Keratinocyte (primary cell): Measurements from ENCODE around the gene C22orf31. TPM values are rescaled to one million over a fixed set of nuclear protein-coding genes. Genes with fewer than 3 reads are reported as not detected.

Source experiments
- DNase-seq: peaks from one replicate; pipeline ENCODE4 v3.0.0-alpha.2; 2011; ENCODE audit warnings: low read depth, missing footprints, low spot score
- FAIRE-seq: peaks from 2 replicates; lab custom pipeline; 2011; peaks lifted over from hg19 to GRCh38; lab: Jason Lieb, UNC
- H2AFZ ChIP-seq: 2 replicates; pipeline ENCODE4 v1.6.0; 2012; ENCODE audit warnings: low read length, control low read depth, inconsistent platforms; ENCODE audit not compliant: control insufficient read depth
- H3K27ac ChIP-seq: 2 replicates; pipeline ENCODE4 v1.5.1; 2011; ENCODE audit warnings: low read length; ENCODE audit not compliant: control insufficient read depth, insufficient read depth
- H3K27me3 ChIP-seq: 3 replicates; pipeline ENCODE4 v1.6.0; 2011; ENCODE audit warnings: low read length; ENCODE audit not compliant: control insufficient read depth, insufficient read depth; ENCODE audit errors: extremely low read depth
- H3K36me3 ChIP-seq, 2 experiments: 2 replicates in 1 of 2; 3 replicates in 1 of 2; pipeline ENCODE4 v1.5.1; 2011; ENCODE audit warnings: low read length in 2 of 2, mild to moderate bottlenecking in 1 of 2; ENCODE audit not compliant: control insufficient read depth in 2 of 2, insufficient read depth in 2 of 2; ENCODE audit errors: extremely low read depth in 1 of 2
- H3K4me1 ChIP-seq: 3 replicates; pipeline ENCODE4 v1.5.1; 2011; ENCODE audit warnings: low read length; ENCODE audit not compliant: control insufficient read depth, insufficient read depth; ENCODE audit errors: extremely low read depth
- H3K4me2 ChIP-seq: 3 replicates; pipeline ENCODE4 v1.6.0; 2011; ENCODE audit warnings: low read depth, low read length; ENCODE audit not compliant: control insufficient read depth, insufficient read depth; ENCODE audit errors: extremely low read depth
- H3K4me3 ChIP-seq, 3 experiments: fragments of 200-600 bp in 1 of 3; sonication (generic) in 1 of 3; 2 replicates in 2 of 3; 3 replicates in 1 of 3; pipeline ENCODE4 v1.5.1; 2011 to 2016; ENCODE audit warnings: low read length in 3 of 3, mild to moderate bottlenecking in 3 of 3, control low read depth in 2 of 3, inconsistent platforms in 1 of 3, low read depth in 1 of 3, mixed read lengths in 1 of 3, mixed run types in 1 of 3, moderate library complexity in 1 of 3; ENCODE audit not compliant: control insufficient read depth in 2 of 3, insufficient read depth in 2 of 3; ENCODE audit errors: extremely low read depth in 1 of 3
- H3K79me2 ChIP-seq: 2 replicates; pipeline ENCODE4 v1.6.0; 2012; ENCODE audit warnings: low read length; ENCODE audit not compliant: control insufficient read depth, insufficient read depth
- H3K9ac ChIP-seq: 3 replicates; pipeline ENCODE4 v1.6.0; 2011; ENCODE audit warnings: low read length; ENCODE audit not compliant: control insufficient read depth, insufficient read depth; ENCODE audit errors: extremely low read depth
- H3K9me1 ChIP-seq: 3 replicates; pipeline ENCODE4 v1.6.0; 2011; ENCODE audit warnings: low read length; ENCODE audit not compliant: control insufficient read depth, insufficient read depth; ENCODE audit errors: extremely low read depth
- H3K9me3 ChIP-seq: 2 replicates; pipeline ENCODE4 v1.5.1; 2012; ENCODE audit warnings: low read depth, low read length; ENCODE audit not compliant: control insufficient read depth
- H4K20me1 ChIP-seq: 3 replicates; pipeline ENCODE4 v1.6.0; 2011; ENCODE audit warnings: low read length; ENCODE audit not compliant: control insufficient read depth, insufficient read depth; ENCODE audit errors: extremely low read depth
- CTCF ChIP-seq, 3 experiments: IDR thresholded peaks in 1 of 3; conservative IDR thresholded peaks in 1 of 3; optimal IDR thresholded peaks in 1 of 3; 2 replicates in 2 of 3; 3 replicates in 1 of 3; pipeline versions ENCODE3 to v1.5.1; 2011; ENCODE audit warnings: low read length in 3 of 3, mild to moderate bottlenecking in 3 of 3, moderate library complexity in 2 of 3, control low read depth in 1 of 3, inconsistent platforms in 1 of 3; ENCODE audit not compliant: insufficient read depth in 2 of 3; ENCODE audit errors: extremely low read depth in 1 of 3
- EZH2 ChIP-seq: IDR thresholded peaks from one replicate; pipeline ENCODE4 v1.6.1; 2012; ENCODE audit warnings: inconsistent platforms, mild to moderate bottlenecking, low read length, moderate library complexity
- dilution Hi-C: fragments of 300-500 bp; cut with MboI; formaldehyde crosslinking; loops from one replicate; pipeline ENCODE4 v1.7.0; 2020; ENCODE audit warnings: low sequenced_read_pairs; ENCODE audit not compliant: extremely low pct_ligation_motif_present
- polyA plus RNA-seq, 5 experiments: library from polyadenylated mRNA; depleted of rRNA in 3 of 5; stranded (reverse) in 3 of 5; stranded (forward) in 1 of 5; unstranded in 1 of 5; fragments of >200 nt; gene quantifications; 1 replicate in 1 of 5; 2 replicates in 3 of 5; 3 replicates in 1 of 5; pipeline versions ENCODE4 v1.2.1 to v1.2.3, GENCODE V29; 2011 to 2012; ENCODE audit warnings: missing spikeins in 2 of 5, low read depth in 1 of 5, low replicate concordance in 1 of 5

Gene C22orf31
- polyA plus RNA-seq, 1 donor (not counting 4 experiments of a cell fraction or from before 2014, with no cell fraction given): not detected

- FAIRE-seq: no peak
- Histone ChIP-seq H3K27ac (no peak overlapping the region), H3K9me1 (no peaks in the 10 kb centered on the region), H3K79me2 (no peaks in the 10 kb centered on the region), H3K9me3 (no peaks in the 10 kb centered on the region), H3K4me1 (no peaks in the 10 kb centered on the region), H3K9ac (no peak overlapping the region), H3K36me3 (peaks cover 0 to 1% of the 10 kb centered on the region in 2 experiments), H2AFZ (no peak overlapping the region), H3K4me3 (no peak overlapping the region), H3K4me2 (no peak overlapping the region), H3K27me3 (no peaks in the 10 kb centered on the region), H4K20me1 (no peaks in the 10 kb centered on the region)
- no peak for TF ChIP-seq CTCF (optimal IDR thresholded peaks at IDR 0.05 in 1 of 3, IDR thresholded peaks at IDR 0.05 in 1 of 3, conservative IDR thresholded peaks at IDR 0.05 in 1 of 3; ENCODE audit: extremely low read depth in 1 of 3, insufficient read depth in 2 of 3, low read length in 3 of 3)
- no peak for TF ChIP-seq EZH2
- no peak for DNase-seq
- dilution Hi-C loops: no loop called here
Measured at GRCh38 chr22:29014773-29015172, 46.9 kb downstream of the C22orf31 start.

- Histone ChIP-seq H3K9me3 (no peaks in the 10 kb centered on the region), H3K4me3 (no peak overlapping the region), H3K27me3 (no peaks in the 10 kb centered on the region), H4K20me1 (no peaks in the 10 kb centered on the region), H3K9ac (no peak overlapping the region), H2AFZ (no peak overlapping the region), H3K9me1 (no peaks in the 10 kb centered on the region), H3K79me2 (no peaks in the 10 kb centered on the region), H3K27ac (no peak overlapping the region), H3K36me3 (peaks cover 0 to 1% of the 10 kb centered on the region in 2 experiments), H3K4me2 (no peak overlapping the region), H3K4me1 (no peaks in the 10 kb centered on the region)
- DNase-seq: no peak
- dilution Hi-C loops: no loop called here
- no peak for FAIRE-seq
- TF ChIP-seq CTCF (optimal IDR thresholded peaks at IDR 0.05 in 1 of 3, IDR thresholded peaks at IDR 0.05 in 1 of 3, conservative IDR thresholded peaks at IDR 0.05 in 1 of 3; ENCODE audit: extremely low read depth in 1 of 3, insufficient read depth in 2 of 3, low read length in 3 of 3) (no peak), EZH2 (no peak)
Measured at GRCh38 chr22:29014293-29014692, 47.3 kb downstream of the C22orf31 start.
